ENCODE data around the gene RUNX3.

- TF ChIP-seq CTCF (conservative IDR thresholded peaks at IDR 0.05; ENCODE audit: low read depth, low read length) (no peak), EZH2 (IDR thresholded peaks at IDR 0.05; ENCODE audit: borderline replicate concordance, low read depth, low read length, poor library complexity, severe bottlenecking) (no peak)
Measured at GRCh38 chr1:24914226-24915069, 15.6 kb downstream of the RUNX3 start.
